NB4 (cell line): ENCODE results near the gene RASGEF1C.

Source experiments
- POLR2A ChIP-seq: IDR thresholded peaks from 2 replicates; pipeline ENCODE4 v1.6.1; 2011; ENCODE audit warnings: mild to moderate bottlenecking; ENCODE audit not compliant: insufficient read length; ENCODE audit errors: extremely low read depth
- TF ChIP-seq, protein P1 (sequence below): IDR thresholded peaks from one replicate; pipeline ENCODE4 v1.5.1; 2012; ENCODE audit warnings: low read depth, low read length
- TF ChIP-seq, protein P2 (sequence below): IDR thresholded peaks from 2 replicates; pipeline ENCODE4 v1.6.1; 2011; ENCODE audit warnings: low read depth, low read length

DNA sequence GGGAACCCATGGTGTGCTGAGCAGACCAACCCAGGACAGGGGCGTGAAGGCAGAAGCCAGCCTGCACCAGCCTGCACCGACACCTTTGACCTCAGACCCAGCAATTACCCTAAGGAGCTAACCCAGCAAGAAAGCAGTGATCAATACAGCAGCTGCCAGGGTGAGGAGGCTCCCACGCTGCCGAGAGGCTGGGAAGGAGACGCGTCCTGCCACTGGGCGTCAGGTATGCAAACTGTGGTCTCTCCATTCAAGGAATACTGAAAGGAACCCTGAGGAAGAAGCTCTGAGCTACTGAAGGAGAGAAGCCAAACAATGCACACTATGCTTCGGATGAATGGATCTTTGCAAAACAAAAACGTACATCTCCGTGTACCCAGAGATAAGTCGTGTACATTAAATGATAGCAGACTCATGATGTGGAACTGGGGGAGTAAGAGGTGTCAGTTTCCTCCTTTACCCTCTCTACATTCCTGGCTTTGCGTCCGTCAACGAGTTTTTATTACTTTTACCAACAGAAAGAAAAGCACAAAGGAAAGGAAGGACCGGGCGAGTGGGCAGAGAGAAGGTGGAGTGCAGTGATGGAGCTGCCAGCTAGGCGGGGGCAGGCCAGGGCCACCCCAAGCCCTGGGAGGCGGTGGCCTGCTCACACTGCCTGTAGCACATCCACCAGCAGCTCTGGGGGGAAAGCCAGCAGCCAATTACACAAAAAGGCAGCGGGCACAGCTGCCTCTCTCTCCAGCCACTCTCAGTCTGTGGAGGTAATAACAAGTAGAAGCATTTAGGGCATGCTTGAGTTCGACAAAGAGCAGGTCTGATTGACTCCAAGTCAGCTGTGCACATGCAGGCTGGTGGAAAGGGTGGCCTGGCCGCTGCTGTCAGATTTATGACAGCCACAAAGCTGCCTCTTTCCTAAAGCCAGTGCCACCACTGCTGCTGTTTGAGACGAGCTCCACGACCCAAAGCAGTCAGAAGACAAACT lies 29.3 kb downstream of the RASGEF1C start:
- TF ChIP-seq, protein P1, sequence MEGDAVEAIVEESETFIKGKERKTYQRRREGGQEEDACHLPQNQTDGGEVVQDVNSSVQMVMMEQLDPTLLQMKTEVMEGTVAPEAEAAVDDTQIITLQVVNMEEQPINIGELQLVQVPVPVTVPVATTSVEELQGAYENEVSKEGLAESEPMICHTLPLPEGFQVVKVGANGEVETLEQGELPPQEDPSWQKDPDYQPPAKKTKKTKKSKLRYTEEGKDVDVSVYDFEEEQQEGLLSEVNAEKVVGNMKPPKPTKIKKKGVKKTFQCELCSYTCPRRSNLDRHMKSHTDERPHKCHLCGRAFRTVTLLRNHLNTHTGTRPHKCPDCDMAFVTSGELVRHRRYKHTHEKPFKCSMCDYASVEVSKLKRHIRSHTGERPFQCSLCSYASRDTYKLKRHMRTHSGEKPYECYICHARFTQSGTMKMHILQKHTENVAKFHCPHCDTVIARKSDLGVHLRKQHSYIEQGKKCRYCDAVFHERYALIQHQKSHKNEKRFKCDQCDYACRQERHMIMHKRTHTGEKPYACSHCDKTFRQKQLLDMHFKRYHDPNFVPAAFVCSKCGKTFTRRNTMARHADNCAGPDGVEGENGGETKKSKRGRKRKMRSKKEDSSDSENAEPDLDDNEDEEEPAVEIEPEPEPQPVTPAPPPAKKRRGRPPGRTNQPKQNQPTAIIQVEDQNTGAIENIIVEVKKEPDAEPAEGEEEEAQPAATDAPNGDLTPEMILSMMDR = no peak
- TF ChIP-seq POLR2A = no peak
- TF ChIP-seq, protein P2, sequence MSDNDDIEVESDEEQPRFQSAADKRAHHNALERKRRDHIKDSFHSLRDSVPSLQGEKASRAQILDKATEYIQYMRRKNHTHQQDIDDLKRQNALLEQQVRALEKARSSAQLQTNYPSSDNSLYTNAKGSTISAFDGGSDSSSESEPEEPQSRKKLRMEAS = no peak
